Right ventricle myocardium inferior (tissue), 1 donor: ENCODE results near the gene FYTTD1. TPM values are rescaled to one million over a fixed set of nuclear protein-coding genes. Genes with fewer than 3 reads are reported as not detected.
"Not testable (repeated sequence)": the region's sequence is repeated elsewhere in the genome, so short reads cannot be mapped to it uniquely, and the experiment has no call there.

Experiments used
- ATAC-seq: fragments of 200-7000 bp; cut with Tn5 transposase; one replicate; pipeline ENCODE4 v1.9.1; 2020; ENCODE audit warnings: mild to moderate bottlenecking, moderate library complexity
- DNase-seq: peaks from one replicate; pipeline ENCODE4 v3.0.0; 2021; ENCODE audit errors: missing footprints
- intact Hi-C: fragments of 100-400 bp; cut with DNase I; formaldehyde crosslinking; loops from one replicate; pipeline ENCODE4 v1.11.0; 2022
- long read RNA-seq: library from polyadenylated mRNA; unstranded; transcript quantifications from one replicate; pipeline ENCODE4 v2.0.0, GENCODE V29; 2021
- total RNA-seq: library from RNA; stranded (reverse); fragmentation: NEBNext Ultra II Directional; extraction: Animal tissue kit (Norgen Biotek cat#: 25700); gene quantifications from one replicate; pipeline ENCODE4 v1.2.1, GENCODE V29; 2021
- donor health status: DM: no; HTN: yes; CAD: no; lungs with severe emphysema.

Gene FYTTD1, protein sequence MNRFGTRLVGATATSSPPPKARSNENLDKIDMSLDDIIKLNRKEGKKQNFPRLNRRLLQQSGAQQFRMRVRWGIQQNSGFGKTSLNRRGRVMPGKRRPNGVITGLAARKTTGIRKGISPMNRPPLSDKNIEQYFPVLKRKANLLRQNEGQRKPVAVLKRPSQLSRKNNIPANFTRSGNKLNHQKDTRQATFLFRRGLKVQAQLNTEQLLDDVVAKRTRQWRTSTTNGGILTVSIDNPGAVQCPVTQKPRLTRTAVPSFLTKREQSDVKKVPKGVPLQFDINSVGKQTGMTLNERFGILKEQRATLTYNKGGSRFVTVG
- total RNA-seq, result 65.2 TPM
- long read RNA-seq, full-length matches to known transcripts, result 47 of 74 reads
- long read RNA-seq, partial matches to known transcripts, result 1 of 74 reads
- long read RNA-seq, other reads (novel, unspliced or antisense), result 26 of 74 reads

DNA sequence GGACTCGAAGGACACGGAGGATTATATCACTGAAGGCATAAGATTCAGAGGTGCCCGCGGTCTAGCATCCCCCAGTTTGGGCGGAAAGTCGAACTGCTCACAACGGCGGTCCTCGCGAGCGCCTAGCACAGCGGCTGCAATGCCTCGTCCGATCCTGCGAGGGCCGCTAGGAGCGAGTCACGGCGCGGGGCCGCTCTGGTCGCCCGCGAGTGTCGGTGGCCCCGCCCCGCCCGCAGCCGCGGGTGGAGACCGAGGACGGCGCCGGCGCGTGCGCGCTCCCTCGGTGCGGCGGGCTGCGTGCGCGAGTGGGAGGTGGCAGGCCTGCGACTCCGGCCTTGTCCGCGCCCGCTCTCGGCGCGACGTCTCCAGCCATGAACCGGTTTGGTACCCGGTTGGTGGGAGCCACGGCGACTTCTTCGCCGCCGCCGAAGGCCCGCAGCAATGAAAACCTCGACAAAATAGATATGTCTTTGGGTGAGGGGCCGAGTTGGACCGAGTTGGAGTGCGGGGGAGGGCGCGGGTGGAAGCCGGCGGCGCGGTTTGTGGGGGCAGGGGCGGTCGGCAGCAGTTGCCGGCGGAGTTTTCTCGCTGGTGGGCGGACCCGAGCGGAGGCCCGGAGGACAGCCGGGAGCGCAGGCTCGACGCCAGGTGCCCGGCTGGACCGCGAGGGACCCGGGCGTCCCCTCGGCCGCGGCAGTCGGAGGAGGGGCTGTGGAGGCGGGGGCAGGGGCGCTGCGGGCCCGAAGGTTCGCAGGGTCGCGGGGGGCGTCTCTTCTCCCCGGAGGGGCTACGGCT lies at the start of gene FYTTD1:
FYTTD1 (plus strand) TSS at position 283 of the 795 bp plus-strand sequence; CDS start at position 372, 89 bp downstream.
- intact Hi-C loops, result loop anchor here (2.0 to 5.0 kb wide), 2 partner anchors 37 to 43 kb away; partner anchors contain the start of gene LRCH3
- DNase-seq (peak; percentile 97), ATAC-seq (peak; percentile 97)

DNA sequence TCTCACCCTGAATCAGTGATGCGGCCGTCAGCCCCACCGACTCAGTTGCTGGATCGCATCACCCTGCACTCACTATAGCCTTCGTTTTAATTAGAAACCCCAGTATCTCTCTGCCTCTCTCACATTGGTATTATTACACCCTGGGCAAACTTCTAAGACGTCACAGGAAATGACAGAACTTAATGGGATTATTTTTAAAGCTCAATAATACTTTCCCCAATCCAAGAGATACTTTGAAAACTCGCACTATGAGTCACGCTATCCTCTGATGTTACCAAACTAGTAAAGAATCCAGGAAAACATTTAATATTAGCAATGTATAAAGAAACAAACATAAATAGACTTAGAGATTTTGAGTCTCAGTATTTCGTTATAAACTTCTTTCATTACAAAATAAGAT lies 49.6 kb upstream of the FYTTD1 start:
- no peak for ATAC-seq
- no peak for DNase-seq
- intact Hi-C loops, result no loop called here

DNA sequence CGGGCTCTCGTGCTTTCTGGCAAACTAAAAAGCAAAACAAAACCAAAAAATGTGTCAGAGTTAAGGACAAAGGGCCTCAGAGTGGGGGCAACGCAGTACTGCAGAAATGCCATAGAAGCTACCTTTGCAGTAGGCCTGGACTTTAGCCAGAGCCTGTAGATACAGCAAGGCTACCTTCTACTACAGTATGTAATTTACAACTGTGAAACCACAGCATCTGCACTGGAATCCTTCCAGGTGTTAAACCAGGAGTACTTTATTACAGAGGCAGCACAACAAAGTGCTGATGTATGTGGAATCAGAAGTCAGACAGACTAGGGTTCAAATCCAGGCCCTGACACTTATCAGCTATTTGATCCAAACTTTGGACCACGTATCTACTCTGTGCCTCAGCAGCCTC lies 47.8 kb upstream of the FYTTD1 start:
- DNase-seq (no peak), ATAC-seq (no peak)
- intact Hi-C loops, result no loop called here

DNA sequence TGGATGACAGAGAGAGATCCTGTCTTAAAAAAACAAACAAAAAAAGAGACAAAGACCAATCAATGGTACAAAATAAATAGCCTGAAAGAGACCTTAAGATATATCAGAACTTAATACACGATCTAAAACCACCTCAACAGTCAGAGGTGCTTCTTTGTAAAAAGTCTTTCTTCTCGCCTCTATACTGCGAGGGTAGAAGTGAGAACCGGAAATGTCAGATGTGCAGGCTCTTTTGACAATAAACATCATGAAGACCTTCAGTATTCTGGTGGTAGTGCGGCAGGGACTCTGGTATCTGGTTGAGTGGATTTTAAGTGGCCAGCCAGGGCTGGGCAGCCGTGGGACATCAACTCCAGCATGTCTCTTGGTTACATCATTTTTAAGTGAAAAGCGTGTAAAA lies 43.0 kb upstream of the FYTTD1 start:
- intact Hi-C loops, result no loop called here
- DNase-seq (no peak), ATAC-seq (no peak)

DNA sequence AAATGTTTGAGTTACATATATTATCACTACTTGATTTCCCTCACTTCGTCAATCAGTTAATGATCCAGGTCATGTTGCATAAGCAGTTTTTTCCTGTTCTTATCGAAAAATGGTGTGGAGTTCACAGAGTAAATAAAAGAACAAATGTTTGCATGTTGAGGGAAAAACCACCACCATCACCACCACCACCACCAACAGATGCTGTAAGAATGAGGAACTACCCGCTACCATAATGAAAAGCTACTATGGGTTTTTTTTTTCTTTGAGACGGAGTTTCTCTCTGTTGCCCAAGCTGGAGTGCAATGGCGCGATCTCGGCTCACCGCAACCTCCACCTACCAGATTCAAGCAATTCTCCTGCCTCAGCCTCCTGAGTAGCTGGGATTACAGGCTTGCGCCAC lies 40.5 kb upstream of the FYTTD1 start:
- ATAC-seq (no peak), DNase-seq (no peak)
- intact Hi-C loops, result no loop called here

DNA sequence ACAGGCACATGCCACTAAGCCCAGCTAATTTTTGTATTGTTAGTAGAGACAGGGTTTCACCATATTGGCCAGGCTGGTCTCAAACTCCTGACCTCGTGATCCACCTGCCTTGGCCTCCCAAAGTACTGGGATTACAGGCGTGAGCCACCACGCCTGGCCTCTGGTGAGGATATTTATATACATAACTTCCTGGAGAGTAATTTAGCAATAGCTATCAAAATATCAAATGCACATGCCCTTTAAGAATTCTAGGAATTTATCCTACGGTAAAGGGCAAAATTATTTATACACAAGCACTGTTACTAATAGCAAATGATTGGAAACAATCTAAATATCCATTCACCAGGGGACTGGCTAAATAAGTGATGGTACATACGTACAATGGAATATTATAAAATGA lies 38.7 kb upstream of the FYTTD1 start:
- ATAC-seq, DNase-seq, intact Hi-C loops: not testable (repeated sequence)

DNA sequence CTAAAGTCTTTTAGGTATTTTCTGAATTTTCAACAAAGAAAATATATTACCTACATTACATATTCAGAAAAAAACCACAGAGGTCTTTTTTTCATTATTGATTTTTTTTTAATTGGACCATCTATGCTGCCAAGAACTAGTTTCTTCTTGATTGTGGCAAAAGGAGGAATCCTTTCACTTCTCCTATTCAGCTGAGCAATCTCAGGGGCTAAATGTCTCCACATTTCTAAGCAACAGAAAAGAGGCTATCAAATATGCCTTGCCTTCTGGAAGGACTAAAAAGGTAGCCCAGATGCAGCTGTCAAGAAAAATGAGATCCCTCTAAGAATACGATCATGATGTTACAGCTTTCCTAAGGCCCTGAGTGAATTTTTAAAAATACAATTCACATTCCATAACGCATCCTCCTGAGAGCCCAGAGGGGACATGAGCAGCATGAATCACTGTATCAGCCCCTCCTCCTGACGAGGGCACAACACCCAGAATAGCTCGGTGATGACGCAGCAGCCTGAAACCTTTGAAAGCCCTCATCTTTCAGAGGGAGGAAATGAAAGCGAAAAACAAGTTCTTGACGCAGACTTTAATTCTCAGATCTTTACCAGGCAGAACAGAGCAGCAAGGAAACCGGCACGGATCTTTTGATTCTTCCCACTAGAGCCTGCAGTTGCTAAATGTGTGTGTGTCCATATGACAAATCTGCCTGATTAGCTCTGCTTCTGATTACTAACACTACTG lies 37.5 kb upstream of the FYTTD1 start:
- ATAC-seq (peak; percentile 95), DNase-seq (peak; percentile 89)
- intact Hi-C loops, result loop anchor here (2.0 kb wide), 1 partner anchor 37 kb away; the partner anchor contains the start of gene FYTTD1

DNA sequence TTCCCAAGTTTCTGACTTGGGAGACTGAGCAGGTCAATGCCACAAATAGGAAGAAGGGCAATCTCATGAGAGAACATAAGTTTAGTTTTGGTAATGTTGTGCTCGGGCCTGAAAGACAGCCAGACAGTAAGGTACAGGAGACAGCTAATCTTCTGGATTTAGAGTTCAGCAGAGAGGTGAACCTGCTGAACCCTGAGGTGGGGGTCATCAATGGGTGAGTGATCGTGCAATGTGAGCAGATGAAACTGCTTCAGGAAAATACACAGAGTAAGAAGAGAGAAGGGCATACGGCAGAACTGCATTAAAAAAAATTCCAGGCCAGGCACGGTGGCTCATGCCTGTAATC lies 36.2 kb upstream of the FYTTD1 start:
- intact Hi-C loops, result loop anchor here (2.0 kb wide), 1 partner anchor 35 kb away; the partner anchor contains the start of gene FYTTD1
- ATAC-seq (no peak), DNase-seq (no peak)

DNA sequence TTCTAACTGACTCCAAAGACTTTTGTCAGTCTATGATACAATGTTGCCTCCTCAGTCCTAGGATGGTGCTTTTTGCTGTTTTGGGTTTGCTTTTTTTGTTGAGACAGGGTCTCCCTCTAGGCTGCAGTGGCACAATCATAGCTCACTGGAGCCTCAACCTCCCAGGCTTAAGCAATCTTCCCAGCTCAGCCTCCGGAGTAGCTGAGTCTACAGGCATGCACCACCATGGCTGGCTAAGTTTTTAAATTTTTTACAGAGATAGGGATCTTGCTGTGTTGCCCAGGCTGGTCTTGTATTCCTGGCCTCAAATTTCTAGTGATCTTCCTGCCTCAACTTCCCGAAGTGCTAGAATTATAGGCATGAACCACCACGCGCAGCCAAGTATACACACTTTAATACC lies 35.4 kb upstream of the FYTTD1 start:
- ATAC-seq, result no peak
- intact Hi-C loops, result no loop called here
- no peak for DNase-seq

DNA sequence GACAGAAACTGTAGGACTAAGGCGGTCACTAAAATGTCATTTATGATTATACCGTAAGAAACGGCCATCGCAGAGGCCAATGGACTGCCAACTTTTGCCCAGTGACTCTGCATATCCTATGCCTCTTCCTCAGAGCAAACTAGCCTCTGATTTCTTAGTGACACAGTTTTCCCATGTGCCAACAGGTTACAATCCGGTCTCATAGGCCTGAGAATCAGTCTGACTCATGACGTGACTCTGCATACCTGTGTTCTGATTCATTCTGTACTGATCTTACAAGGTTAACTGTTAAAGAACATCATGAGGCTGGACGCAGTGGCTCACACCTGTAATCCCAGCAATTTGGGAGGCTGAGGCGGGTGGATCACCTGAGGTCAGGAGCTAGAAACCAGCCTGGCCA lies 30.8 kb upstream of the FYTTD1 start:
- no peak for ATAC-seq
- intact Hi-C loops, result no loop called here
- DNase-seq, result no peak

DNA sequence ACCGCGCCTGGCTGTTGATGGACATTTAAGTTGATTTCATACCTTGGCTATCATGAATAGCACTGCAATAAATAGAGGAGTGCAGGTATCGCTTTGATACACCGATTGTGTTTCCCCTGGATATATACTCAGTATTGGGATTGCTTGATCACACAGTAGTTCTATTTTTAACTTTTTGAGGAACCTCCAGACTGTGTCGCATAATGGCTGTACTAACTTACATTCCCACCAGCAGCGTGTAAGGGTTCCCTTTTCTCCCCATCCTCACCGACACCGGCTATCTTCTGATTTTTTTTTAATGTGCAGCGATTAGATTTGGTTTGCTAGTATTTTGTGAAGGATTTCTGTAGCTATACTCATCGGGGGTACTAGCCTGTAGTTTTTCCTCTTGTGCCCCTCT lies 29.0 kb upstream of the FYTTD1 start:
- ATAC-seq (no peak), DNase-seq (no peak)
- intact Hi-C loops, result no loop called here

DNA sequence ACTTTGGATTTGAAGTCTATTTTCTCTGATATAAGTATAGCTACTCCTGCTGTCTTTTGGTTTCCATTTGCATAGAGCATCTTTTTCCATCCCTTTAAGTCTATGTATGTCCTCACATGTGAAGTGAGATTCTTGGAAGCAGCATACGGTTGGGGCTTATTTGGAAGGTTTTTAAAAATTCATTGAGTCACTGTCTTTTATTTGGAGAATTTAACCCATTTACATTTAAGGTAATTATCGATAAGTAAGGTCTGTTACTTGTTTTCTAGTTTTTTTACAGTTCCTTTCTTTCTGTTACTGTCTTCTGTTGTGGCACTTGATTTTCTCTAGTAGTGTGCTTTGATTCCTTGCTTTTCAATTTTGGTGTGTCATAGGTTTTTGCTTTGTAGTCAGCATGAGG lies 26.9 kb upstream of the FYTTD1 start:
- intact Hi-C loops, result no loop called here
- ATAC-seq (no peak), DNase-seq (no peak)

DNA sequence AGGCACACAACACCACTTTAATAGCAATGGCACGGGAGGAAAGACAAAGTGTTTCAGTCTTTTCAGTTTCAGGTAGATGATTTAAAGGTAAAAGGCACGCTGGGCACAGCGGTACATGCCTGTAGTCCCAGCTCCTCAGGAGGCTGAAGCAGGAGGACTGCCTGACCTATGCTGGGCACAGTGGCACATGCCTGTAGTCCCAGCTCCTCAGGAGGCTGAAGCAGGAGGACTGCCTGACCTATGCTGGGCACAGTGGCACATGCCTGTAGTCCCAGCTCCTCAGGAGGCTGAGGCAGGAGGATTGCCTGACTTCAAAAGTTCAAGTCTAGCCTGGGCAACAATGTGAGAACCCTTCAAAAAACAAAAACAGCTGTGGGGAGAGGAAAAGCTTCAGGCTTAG lies 21.8 kb upstream of the FYTTD1 start:
- DNase-seq, intact Hi-C loops, ATAC-seq: not testable (repeated sequence)

DNA sequence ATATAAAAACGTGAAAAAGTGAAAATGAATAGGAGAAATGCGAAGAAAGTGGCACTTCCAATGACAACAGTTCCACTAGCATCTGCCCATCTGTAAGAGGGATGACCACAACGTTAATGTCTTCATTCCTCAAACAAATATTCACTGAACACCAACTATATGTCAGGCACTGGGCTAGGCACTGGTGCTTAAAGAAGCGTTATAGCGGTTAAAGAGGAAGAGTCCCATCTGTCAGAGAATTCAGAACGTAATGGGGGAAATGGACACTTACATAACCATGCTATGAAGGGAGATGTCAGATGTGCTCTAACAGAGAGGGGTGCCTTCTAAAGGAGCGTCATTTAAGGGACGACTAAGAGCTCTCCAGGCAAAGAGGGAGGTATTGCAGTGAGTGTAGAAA lies 21.2 kb upstream of the FYTTD1 start:
- DNase-seq, result no peak

DNA sequence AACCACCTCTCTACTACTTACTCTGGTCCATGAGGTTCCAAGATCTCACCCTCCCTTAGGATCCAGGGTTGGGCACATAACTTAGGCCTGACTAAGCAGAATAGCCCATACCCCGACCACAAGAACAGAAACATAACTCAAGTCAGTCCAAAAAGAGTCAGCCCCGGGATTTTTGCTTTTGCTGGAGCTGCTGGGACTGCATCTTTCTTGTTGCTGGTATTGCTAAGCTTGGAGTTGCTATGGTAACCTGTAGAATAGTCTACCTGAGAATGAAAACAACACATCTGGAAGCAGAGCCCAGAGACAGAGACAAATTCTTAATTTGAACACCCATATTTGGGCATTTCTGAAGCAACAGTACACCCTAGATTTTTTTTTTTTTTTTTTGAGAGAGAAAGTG lies 19.5 kb upstream of the FYTTD1 start:
- no peak for DNase-seq
- no peak for ATAC-seq
- intact Hi-C loops, result no loop called here

More for the DNA sequence above, 21.2 kb upstream of the FYTTD1 start:
- intact Hi-C loops, result no loop called here
- ATAC-seq, result no peak

DNA sequence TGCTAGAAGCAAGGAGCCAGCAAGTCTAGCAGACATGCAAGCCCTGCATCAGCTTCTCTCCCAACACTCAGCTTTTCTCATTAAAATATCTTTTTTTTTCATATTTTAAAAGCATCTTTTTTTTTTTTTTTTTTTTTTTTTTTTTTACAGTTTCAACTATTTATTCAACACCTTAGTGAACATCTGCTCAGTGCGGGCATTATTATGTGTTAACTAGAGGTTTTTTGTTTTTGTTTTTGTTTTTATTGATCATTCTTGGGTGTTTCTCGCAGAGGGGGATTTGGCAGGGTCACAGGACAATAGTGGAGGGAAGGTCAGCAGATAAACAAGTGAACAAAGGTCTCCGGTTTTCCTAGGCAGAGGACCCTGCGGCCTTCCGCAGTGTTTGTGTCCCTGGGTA lies 18.9 kb upstream of the FYTTD1 start:
- DNase-seq, intact Hi-C loops, ATAC-seq: not testable (repeated sequence)

DNA sequence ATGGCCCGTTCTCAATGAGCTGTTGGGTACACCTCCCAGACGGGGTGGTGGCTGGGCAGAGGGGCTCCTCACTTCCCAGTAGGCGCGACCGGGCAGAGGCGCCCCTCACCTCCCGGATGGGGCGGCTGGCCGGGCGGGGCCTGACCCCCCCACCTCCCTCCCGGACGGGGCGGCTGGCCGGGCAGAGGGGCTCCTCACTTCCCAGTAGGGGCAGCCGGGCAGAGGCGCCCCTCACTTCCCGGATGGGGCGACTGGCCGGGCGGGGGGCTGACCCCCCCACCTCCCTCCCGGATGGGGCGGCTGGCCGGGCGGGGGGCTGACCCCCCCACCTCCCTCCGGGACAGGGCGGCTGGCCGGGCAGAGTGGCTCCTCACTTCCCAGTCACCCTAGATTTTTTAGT lies 18.2 kb upstream of the FYTTD1 start:
- ATAC-seq, intact Hi-C loops, DNase-seq: not testable (repeated sequence)

DNA sequence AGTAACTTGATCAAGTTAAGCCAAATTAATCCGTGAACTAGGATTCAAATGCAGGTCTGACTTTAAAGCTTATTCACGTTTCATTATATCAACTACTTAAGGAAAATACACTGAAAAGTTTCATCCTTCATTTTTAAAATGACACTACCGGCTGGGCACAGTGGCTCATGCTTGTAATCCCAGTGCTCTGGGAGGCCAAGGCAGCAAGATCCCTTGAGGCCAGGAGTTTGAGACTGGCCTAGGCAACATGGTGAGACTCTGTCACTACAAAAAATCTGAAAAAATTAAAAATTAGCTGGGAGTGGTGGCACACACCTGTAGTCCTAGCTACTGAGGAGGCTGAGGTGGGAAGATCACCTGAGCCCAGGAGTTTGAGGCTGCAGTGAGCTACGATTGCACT lies 16.6 kb upstream of the FYTTD1 start:
- intact Hi-C loops, result no loop called here
- DNase-seq, result no peak
- ATAC-seq, result no peak

DNA sequence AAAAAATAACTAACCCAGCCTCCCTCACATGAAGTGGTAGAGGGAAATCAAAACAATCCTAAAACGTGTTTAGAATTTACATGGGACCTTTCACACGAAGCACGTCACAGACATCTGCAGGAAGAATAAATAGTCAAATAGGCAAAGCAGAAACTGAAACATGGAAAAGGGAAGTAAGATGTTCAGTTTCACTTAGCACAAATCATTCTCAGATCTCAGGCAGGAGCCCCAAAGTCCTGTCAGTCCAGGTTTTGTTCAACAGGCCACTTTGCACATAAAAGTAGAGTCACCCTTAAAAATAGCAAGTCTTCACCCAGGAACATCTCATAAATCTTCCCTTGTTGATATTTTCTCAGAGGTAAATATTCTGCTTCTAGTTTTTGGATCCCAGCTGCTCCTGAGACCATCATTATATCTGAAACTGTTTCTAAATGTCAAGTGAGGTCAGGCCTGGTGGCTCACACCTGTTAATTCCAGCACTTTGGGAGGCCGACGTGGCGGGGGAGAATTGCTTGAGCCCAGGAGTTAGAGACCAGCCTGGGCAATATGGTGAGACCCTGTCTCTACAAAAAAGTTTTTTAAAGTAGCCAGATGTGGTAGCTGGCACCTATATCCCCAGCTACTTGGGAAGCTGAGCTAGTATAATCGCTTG lies 14.9 kb upstream of the FYTTD1 start:
- DNase-seq (no peak), ATAC-seq (no peak)
- intact Hi-C loops, result no loop called here
